Trophoblast cell (in vitro differentiated cells and primary cell): Measurements from ENCODE around the gene VSTM2B.

ENCODE experiments used
- DNase-seq, 2 donors: peaks; one replicate each; pipeline ENCODE4 v3.0.0-alpha.2; 2016
- H2AFZ ChIP-seq: 2 replicates; pipeline ENCODE4 v1.6.1; 2013; ENCODE audit warnings: low read length, moderate library complexity, mild to moderate bottlenecking; ENCODE audit not compliant: insufficient read depth, poor library complexity
- H2AK5ac ChIP-seq: 2 replicates; pipeline ENCODE4 v1.6.1; 2013; ENCODE audit warnings: mild to moderate bottlenecking, low read length
- H2BK120ac ChIP-seq: 2 replicates; pipeline ENCODE4 v1.6.1; 2013; ENCODE audit warnings: low read length, mild to moderate bottlenecking, moderate library complexity; ENCODE audit not compliant: insufficient read depth, poor library complexity
- H2BK12ac ChIP-seq: 2 replicates; pipeline ENCODE4 v1.6.1; 2013; ENCODE audit warnings: mild to moderate bottlenecking, low read length, moderate library complexity
- H2BK5ac ChIP-seq: 2 replicates; pipeline ENCODE4 v1.6.1; 2013; ENCODE audit warnings: low read length, low read depth, moderate library complexity, mild to moderate bottlenecking; ENCODE audit not compliant: poor library complexity
- H3K14ac ChIP-seq: 2 replicates; pipeline ENCODE4 v1.6.1; 2013; ENCODE audit warnings: mild to moderate bottlenecking, low read length
- H3K18ac ChIP-seq: 2 replicates; pipeline ENCODE4 v1.6.1; 2013; ENCODE audit warnings: mild to moderate bottlenecking, low read length
- H3K23ac ChIP-seq: 2 replicates; pipeline ENCODE4 v1.6.1; 2013; ENCODE audit warnings: low read length
- H3K27ac ChIP-seq: 2 replicates; pipeline ENCODE4 v1.5.1; 2013; ENCODE audit warnings: low read depth, mild to moderate bottlenecking, inconsistent platforms, low read length, moderate library complexity
- H3K27me3 ChIP-seq: 2 replicates; pipeline ENCODE4 v1.6.1; 2013; ENCODE audit warnings: inconsistent platforms, mild to moderate bottlenecking, low read length, moderate library complexity; ENCODE audit not compliant: insufficient read depth
- H3K36me3 ChIP-seq, 2 experiments: 1 replicate in 1 of 2; 2 replicates in 1 of 2; pipeline ENCODE4 v1.6.1; 2013; ENCODE audit warnings: low read length in 2 of 2, mild to moderate bottlenecking in 2 of 2, moderate library complexity in 1 of 2; ENCODE audit not compliant: insufficient read depth in 2 of 2, control insufficient read depth in 1 of 2
- H3K4ac ChIP-seq: 2 replicates; pipeline ENCODE4 v1.6.1; 2013; ENCODE audit warnings: low read depth, mild to moderate bottlenecking, low read length, moderate library complexity
- H3K4me1 ChIP-seq, 2 experiments: 1 replicate in 1 of 2; 2 replicates in 1 of 2; pipeline ENCODE4 v1.6.1; 2013; ENCODE audit warnings: low read length in 2 of 2, mild to moderate bottlenecking in 2 of 2, moderate library complexity in 1 of 2; ENCODE audit not compliant: insufficient read depth in 2 of 2, control insufficient read depth in 1 of 2
- H3K4me2 ChIP-seq: 2 replicates; pipeline ENCODE4 v1.6.1; 2013; ENCODE audit warnings: inconsistent platforms, mild to moderate bottlenecking, low read length, moderate library complexity
- H3K4me3 ChIP-seq: 2 replicates; pipeline ENCODE4 v1.5.1; 2013; ENCODE audit warnings: mild to moderate bottlenecking, low read depth, low read length, inconsistent platforms
- H3K79me1 ChIP-seq: one replicate; pipeline ENCODE4 v1.6.1; 2013; ENCODE audit warnings: low read length
- H3K79me2 ChIP-seq: 2 replicates; pipeline ENCODE4 v1.6.1; 2013; ENCODE audit warnings: low read length, mild to moderate bottlenecking; ENCODE audit not compliant: control insufficient read depth, insufficient read depth, poor library complexity
- H3K9ac ChIP-seq: 2 replicates; pipeline ENCODE4 v1.6.1; 2013; ENCODE audit warnings: mild to moderate bottlenecking, low read length
- H3K9me3 ChIP-seq: 2 replicates; pipeline ENCODE4 v1.6.1; 2013; ENCODE audit warnings: low read depth, mild to moderate bottlenecking, control low read depth, inconsistent platforms, low read length; ENCODE audit not compliant: insufficient read depth
- H4K12ac ChIP-seq: 2 replicates; pipeline ENCODE4 v1.6.1; 2013; ENCODE audit warnings: low read depth, mild to moderate bottlenecking, low read length, moderate library complexity
- H4K8ac ChIP-seq: 2 replicates; pipeline ENCODE4 v1.6.1; 2013; ENCODE audit warnings: low read depth, mild to moderate bottlenecking, low read length, moderate library complexity
- H4K91ac ChIP-seq: one replicate; pipeline ENCODE4 v1.6.1; 2013; ENCODE audit warnings: low read depth, mild to moderate bottlenecking, low read length, moderate library complexity
- WGBS: extraction: QIAGEN DNeasy Blood & Tissue Kit; methylation state at CpG from one replicate; pipeline ENCODE4 v1.1.7; 2013; ENCODE audit warnings: missing lambda C conversion rate; ENCODE audit not compliant: insufficient read length, insufficient coverage; ENCODE audit errors: extremely low coverage; 5-methylcytosine and 5-hydroxymethylcytosine counted together

VSTM2B gene

GRCh38 chr19:29516358-29516725 lies 9.5 kb upstream of the VSTM2B start:
- no peak overlapping the region for H3K9ac ChIP-seq
- DNase-seq = no peak
- H2AK5ac ChIP-seq = no peak overlapping the region
- WGBS = no CpG with 5 or more reads among the region's 9 CpGs
- no peak overlapping the region for H2AFZ ChIP-seq
- no peak overlapping the region for H2BK5ac ChIP-seq
- H3K79me2 ChIP-seq = no peaks in the 10 kb centered on the region
- H3K4me1 ChIP-seq = no peaks in the 10 kb centered on the region
- no peaks in the 10 kb centered on the region for H3K79me1 ChIP-seq
- H4K8ac ChIP-seq = no peak overlapping the region
- H2BK12ac ChIP-seq = no peak overlapping the region
- no peaks in the 10 kb centered on the region for H3K27me3 ChIP-seq
- H3K18ac ChIP-seq = no peak overlapping the region
- no peak overlapping the region for H4K12ac ChIP-seq
- no peak overlapping the region for H2BK120ac ChIP-seq
- H3K27ac ChIP-seq = no peak overlapping the region
- no peaks in the 10 kb centered on the region for H3K36me3 ChIP-seq
- H3K14ac ChIP-seq = no peak overlapping the region
- no peak overlapping the region for H4K91ac ChIP-seq
- no peak overlapping the region for H3K4me3 ChIP-seq
- H3K9me3 ChIP-seq = peaks cover 2% of the 10 kb centered on the region
- H3K4me2 ChIP-seq = no peak overlapping the region
- no peak overlapping the region for H3K23ac ChIP-seq
- no peak overlapping the region for H3K4ac ChIP-seq

- no peak overlapping the region for H2BK12ac ChIP-seq
- H4K8ac ChIP-seq = no peak overlapping the region
- no peak overlapping the region for H3K14ac ChIP-seq
- H3K9ac ChIP-seq = no peak overlapping the region
- no peak overlapping the region for H3K4me2 ChIP-seq
- H2AK5ac ChIP-seq = no peak overlapping the region
- no peak overlapping the region for H4K12ac ChIP-seq
- peaks cover 2% of the 10 kb centered on the region for H3K9me3 ChIP-seq
- no CpG with 5 or more reads among the region's 9 CpGs for WGBS
- no peaks in the 10 kb centered on the region for H3K79me2 ChIP-seq
- no peak overlapping the region for H2BK5ac ChIP-seq
- H3K4me3 ChIP-seq = no peak overlapping the region
- H3K27ac ChIP-seq = no peak overlapping the region
- H2AFZ ChIP-seq = no peak overlapping the region
- no peaks in the 10 kb centered on the region for H3K79me1 ChIP-seq
- H3K4ac ChIP-seq = no peak overlapping the region
- no peaks in the 10 kb centered on the region for H3K4me1 ChIP-seq
- no peak for DNase-seq
- no peak overlapping the region for H2BK120ac ChIP-seq
- no peaks in the 10 kb centered on the region for H3K27me3 ChIP-seq
- H4K91ac ChIP-seq = no peak overlapping the region
- H3K18ac ChIP-seq = no peak overlapping the region
- no peak overlapping the region for H3K23ac ChIP-seq
- H3K36me3 ChIP-seq = no peaks in the 10 kb centered on the region
Measured at GRCh38 chr19:29516821-29517395, 8.9 kb upstream of the VSTM2B start.

DNA sequence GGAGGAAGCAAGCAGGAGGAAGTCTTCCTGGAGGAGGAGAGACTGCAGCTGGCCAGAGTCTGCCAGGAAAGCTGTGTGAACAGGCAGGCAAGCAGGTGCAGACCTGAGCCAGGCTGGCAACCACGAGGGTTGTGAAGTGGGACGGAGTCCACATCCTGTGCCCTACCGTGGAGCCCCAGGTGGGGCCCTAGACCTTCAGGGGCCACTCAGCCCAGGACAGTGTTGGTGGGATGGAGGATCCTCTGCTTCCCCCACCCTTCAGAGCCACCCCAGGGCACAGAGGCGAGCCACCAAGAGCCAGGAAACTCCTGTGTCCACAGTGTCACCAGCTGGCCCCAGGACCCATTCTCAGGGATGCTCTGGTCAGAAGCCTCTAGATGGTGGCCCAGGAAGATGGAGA lies 8.4 kb upstream of the VSTM2B start:
- WGBS = no CpG with 5 or more reads among the region's 4 CpGs
- no peak overlapping the region for H2AK5ac ChIP-seq
- H4K91ac ChIP-seq = no peak overlapping the region
- H2BK120ac ChIP-seq = no peak overlapping the region
- no peak overlapping the region for H2AFZ ChIP-seq
- H3K23ac ChIP-seq = no peak overlapping the region
- H3K18ac ChIP-seq = no peak overlapping the region
- no peak for DNase-seq
- no peaks in the 10 kb centered on the region for H3K36me3 ChIP-seq
- no peak overlapping the region for H2BK5ac ChIP-seq
- no peak overlapping the region for H4K12ac ChIP-seq
- H3K4me1 ChIP-seq = no peaks in the 10 kb centered on the region
- no peak overlapping the region for H3K4ac ChIP-seq
- peaks cover 2% of the 10 kb centered on the region for H3K9me3 ChIP-seq
- H3K79me1 ChIP-seq = no peaks in the 10 kb centered on the region
- no peak overlapping the region for H3K4me3 ChIP-seq
- H2BK12ac ChIP-seq = no peak overlapping the region
- no peak overlapping the region for H3K14ac ChIP-seq
- H3K79me2 ChIP-seq = no peaks in the 10 kb centered on the region
- no peak overlapping the region for H3K4me2 ChIP-seq
- H3K27ac ChIP-seq = no peak overlapping the region
- H3K27me3 ChIP-seq = no peaks in the 10 kb centered on the region
- no peak overlapping the region for H4K8ac ChIP-seq
- no peak overlapping the region for H3K9ac ChIP-seq

DNA sequence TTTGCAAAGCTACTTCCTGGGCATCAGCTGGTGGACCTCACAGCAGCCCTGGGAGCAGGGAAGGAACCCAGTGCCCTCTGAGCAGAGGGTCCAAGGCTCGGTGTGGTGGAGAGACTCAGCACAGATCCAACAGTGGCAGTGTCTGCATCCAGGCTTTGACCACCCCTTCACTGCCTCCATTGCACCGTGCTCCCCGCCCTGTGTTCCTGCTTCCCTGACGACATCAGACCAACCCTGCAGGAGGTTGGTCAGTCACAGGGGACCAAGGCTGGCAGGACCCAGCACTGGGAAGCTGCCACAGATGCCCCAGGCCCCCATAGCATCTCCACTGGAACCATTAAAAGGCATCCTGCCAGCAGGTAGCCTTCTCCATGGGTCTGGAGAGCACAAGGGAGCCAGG lies 7.8 kb upstream of the VSTM2B start:
- Histone ChIP-seq H3K18ac (no peak overlapping the region), H4K8ac (no peak overlapping the region), H4K12ac (no peak overlapping the region), H2BK5ac (no peak overlapping the region), H3K4ac (no peak overlapping the region), H2AFZ (no peak overlapping the region), H3K9ac (no peak overlapping the region), H3K14ac (no peak overlapping the region), H3K36me3 (no peaks in the 10 kb centered on the region), H3K27ac (no peak overlapping the region), H3K4me3 (no peak overlapping the region), H3K4me1 (no peaks in the 10 kb centered on the region), H3K23ac (no peak overlapping the region), H3K4me2 (no peak overlapping the region), H3K27me3 (no peaks in the 10 kb centered on the region), H2BK120ac (no peak overlapping the region), H3K79me2 (no peaks in the 10 kb centered on the region), H2BK12ac (no peak overlapping the region), H2AK5ac (no peak overlapping the region), H3K9me3 (peaks cover 2% of the 10 kb centered on the region), H3K79me1 (no peaks in the 10 kb centered on the region), H4K91ac (no peak overlapping the region)
- no peak for DNase-seq
- no CpG with 5 or more reads among the region's 4 CpGs for WGBS
